Measurements from ENCODE around the gene MYLK4.

Gene MYLK4

GRCh38 chr6:2731281-2731909, 19.3 kb downstream of the MYLK4 start:
- DNase-seq, result no peak

- DNase-seq, result no peak
These were observed 20.2 kb downstream of the MYLK4 start for GRCh38 chr6:2730353-2731107.

- DNase-seq, result no peak
These were observed 20.8 kb downstream of the MYLK4 start for GRCh38 chr6:2729921-2730320.

GRCh38 chr6:2725999-2726567, 24.6 kb downstream of the MYLK4 start:
- no peak for DNase-seq

- DNase-seq, result no peak
These were observed 25.2 kb downstream of the MYLK4 start for GRCh38 chr6:2725364-2725988.

- DNase-seq, result no peak
These were observed 29.5 kb downstream of the MYLK4 start for GRCh38 chr6:2721219-2721618.

GRCh38 chr6:2719093-2719455, 31.6 kb downstream of the MYLK4 start:
- DNase-seq, result no peak

GRCh38 chr6:2718334-2719092, 32.2 kb downstream of the MYLK4 start:
- DNase-seq, result no peak

- DNase-seq, result no peak
These were observed 33.6 kb downstream of the MYLK4 start for GRCh38 chr6:2716936-2717700.

- DNase-seq, result no peak
These were observed 35.0 kb downstream of the MYLK4 start for GRCh38 chr6:2715737-2716136.

GRCh38 chr6:2714111-2714895, 36.4 kb downstream of the MYLK4 start:
- DNase-seq, result no peak

GRCh38 chr6:2713473-2714110, 37.1 kb downstream of the MYLK4 start:
- no peak for DNase-seq

- no peak for DNase-seq
These were observed 38.6 kb downstream of the MYLK4 start for GRCh38 chr6:2712102-2712501.

- DNase-seq, result no peak
These were observed 40.3 kb downstream of the MYLK4 start for GRCh38 chr6:2710412-2710811.

- DNase-seq, result no peak
These were observed 42.3 kb downstream of the MYLK4 start for GRCh38 chr6:2708456-2708855.

- no peak for DNase-seq
These were observed 44.2 kb downstream of the MYLK4 start for GRCh38 chr6:2706558-2706957.

- no peak for DNase-seq
These were observed 45.5 kb downstream of the MYLK4 start for GRCh38 chr6:2705256-2705655.

GRCh38 chr6:2697291-2697690, 53.4 kb downstream of the MYLK4 start:
- DNase-seq, result no peak

- DNase-seq, result no peak
These were observed 55.1 kb downstream of the MYLK4 start for GRCh38 chr6:2695454-2696095.

- DNase-seq, result no peak
These were observed 57.5 kb downstream of the MYLK4 start for GRCh38 chr6:2693231-2693630.

Measured in NCI-H2081 treated with DMSO at 0.1 percent for 48 hours (cell line).